Loucy (cell line): ENCODE measurements around the gene ITSN1.

Source experiments
- H2AFZ ChIP-seq: fragments of 200-600 bp; sonication (generic); 2 replicates; pipeline ENCODE4 v1.6.0; 2016; ENCODE audit warnings: antibody characterized with exemption, mild to moderate bottlenecking, low read length, moderate library complexity
- H3F3A ChIP-seq: fragments of 200-600 bp; 2 replicates; pipeline ENCODE4 v1.6.0; 2016; ENCODE audit warnings: antibody characterized with exemption, low read depth, mild to moderate bottlenecking
- H3K27me3 ChIP-seq: fragments of 200-600 bp; sonication (generic); 2 replicates; pipeline ENCODE4 v1.6.1; 2014; ENCODE audit warnings: low read length, mild to moderate bottlenecking; ENCODE audit not compliant: insufficient read depth, poor library complexity, severe bottlenecking
- H3K36me3 ChIP-seq: fragments of 200-600 bp; sonication (generic); 2 replicates; pipeline ENCODE4 v1.6.1; 2016; ENCODE audit warnings: low read length; ENCODE audit not compliant: insufficient read depth
- H3K4me1 ChIP-seq: fragments of 200-600 bp; sonication (generic); 2 replicates; pipeline ENCODE4 v1.5.1; 2014; ENCODE audit warnings: low read length, mild to moderate bottlenecking; ENCODE audit not compliant: insufficient read depth, poor library complexity, severe bottlenecking
- H3K4me2 ChIP-seq: fragments of 200-600 bp; sonication (generic); 2 replicates; pipeline ENCODE4 v1.6.0; 2014; ENCODE audit warnings: antibody characterized with exemption, low read length, low read depth, mild to moderate bottlenecking; ENCODE audit not compliant: poor library complexity, severe bottlenecking
- H3K4me3 ChIP-seq: fragments of 200-600 bp; sonication (generic); 2 replicates; pipeline ENCODE4 v1.5.1; 2014; ENCODE audit warnings: low read length, mild to moderate bottlenecking, mixed read lengths; ENCODE audit not compliant: poor library complexity, severe bottlenecking
- H3K79me2 ChIP-seq: fragments of 200-600 bp; sonication (generic); 2 replicates; pipeline ENCODE4 v1.6.1; 2014; ENCODE audit warnings: low read length; ENCODE audit not compliant: insufficient read depth
- H3K9ac ChIP-seq: fragments of 200-600 bp; sonication (generic); 2 replicates; pipeline ENCODE4 v1.6.0; 2014; ENCODE audit warnings: mild to moderate bottlenecking, low read depth, low read length, moderate library complexity; ENCODE audit not compliant: poor library complexity, severe bottlenecking
- H3K9me2 ChIP-seq: fragments of 200-600 bp; sonication (generic); replicated peaks from 2 replicates; pipeline ENCODE4 v1.6.1; 2016; ENCODE audit warnings: low read depth, low read length, mixed read lengths
- H3K9me3 ChIP-seq: fragments of 200-600 bp; sonication (generic); 2 replicates; pipeline ENCODE4 v1.6.1; 2014; ENCODE audit warnings: mild to moderate bottlenecking, antibody characterized with exemption, low read length, low read depth; ENCODE audit not compliant: insufficient read depth
- H4K20me1 ChIP-seq: fragments of 200-600 bp; sonication (generic); 2 replicates; pipeline ENCODE4 v1.6.0; 2014; ENCODE audit warnings: antibody characterized with exemption, low read length, mild to moderate bottlenecking; ENCODE audit not compliant: insufficient read depth, poor library complexity, severe bottlenecking
- EZH2phosphoT487 ChIP-seq: fragments of 200-600 bp; IDR thresholded peaks from 2 replicates; pipeline ENCODE4 v1.6.1; 2018; ENCODE audit warnings: antibody characterized with exemption, mild to moderate bottlenecking, moderate library complexity, borderline replicate concordance
- TF ChIP-seq, protein P1 (sequence below): fragments of 200-600 bp; sonication (generic); conservative IDR thresholded peaks from 2 replicates; pipeline ENCODE4 v1.5.1; 2014; ENCODE audit warnings: mild to moderate bottlenecking, antibody characterized with exemption, low read length

The ITSN1 gene

DNA sequence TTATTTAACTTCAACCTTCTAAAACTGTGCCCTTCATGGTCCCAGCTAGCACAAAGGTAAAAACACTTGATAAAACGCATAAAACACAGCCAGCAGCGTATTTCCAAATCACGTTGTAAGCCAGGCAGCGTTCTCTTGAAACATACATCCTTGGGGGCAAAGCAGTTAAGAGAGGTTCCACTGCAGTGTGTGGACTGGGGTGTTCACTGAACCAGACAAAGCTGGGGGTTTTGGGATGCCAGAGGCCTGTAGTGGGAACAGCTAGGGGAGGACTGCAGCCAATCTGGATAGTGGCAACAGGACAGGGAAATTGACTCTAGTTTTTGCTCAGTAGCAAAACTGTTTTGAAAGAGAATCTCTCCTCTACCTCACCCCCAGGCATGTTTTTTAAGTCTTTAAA, 294.8 kb downstream of the ITSN1 start:
- no peaks in the 10 kb centered on the region for H3K27me3 ChIP-seq
- peak overlapping the region; percentile 89 for H3K4me3 ChIP-seq
- peaks cover 81% of the 10 kb centered on the region for H3K79me2 ChIP-seq
- H3K9me3 ChIP-seq, result no peaks in the 10 kb centered on the region
- peak overlapping the region; percentile 94 for H3K9ac ChIP-seq
- H3K36me3 ChIP-seq, result no peaks in the 10 kb centered on the region
- H3K4me2 ChIP-seq, result peak overlapping the region; percentile 95
- peaks cover 61% of the 10 kb centered on the region for H3K4me1 ChIP-seq
- H3K9me2 ChIP-seq, result no peaks in the 10 kb centered on the region
- H4K20me1 ChIP-seq, result peaks cover 23% of the 10 kb centered on the region
- no peaks in the 10 kb centered on the region; the same call in 1 of the 2 replicates for H3F3A ChIP-seq
- TF ChIP-seq, protein P1, sequence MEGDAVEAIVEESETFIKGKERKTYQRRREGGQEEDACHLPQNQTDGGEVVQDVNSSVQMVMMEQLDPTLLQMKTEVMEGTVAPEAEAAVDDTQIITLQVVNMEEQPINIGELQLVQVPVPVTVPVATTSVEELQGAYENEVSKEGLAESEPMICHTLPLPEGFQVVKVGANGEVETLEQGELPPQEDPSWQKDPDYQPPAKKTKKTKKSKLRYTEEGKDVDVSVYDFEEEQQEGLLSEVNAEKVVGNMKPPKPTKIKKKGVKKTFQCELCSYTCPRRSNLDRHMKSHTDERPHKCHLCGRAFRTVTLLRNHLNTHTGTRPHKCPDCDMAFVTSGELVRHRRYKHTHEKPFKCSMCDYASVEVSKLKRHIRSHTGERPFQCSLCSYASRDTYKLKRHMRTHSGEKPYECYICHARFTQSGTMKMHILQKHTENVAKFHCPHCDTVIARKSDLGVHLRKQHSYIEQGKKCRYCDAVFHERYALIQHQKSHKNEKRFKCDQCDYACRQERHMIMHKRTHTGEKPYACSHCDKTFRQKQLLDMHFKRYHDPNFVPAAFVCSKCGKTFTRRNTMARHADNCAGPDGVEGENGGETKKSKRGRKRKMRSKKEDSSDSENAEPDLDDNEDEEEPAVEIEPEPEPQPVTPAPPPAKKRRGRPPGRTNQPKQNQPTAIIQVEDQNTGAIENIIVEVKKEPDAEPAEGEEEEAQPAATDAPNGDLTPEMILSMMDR, result no peak
- TF ChIP-seq EZH2phosphoT487, result no peak
- H2AFZ ChIP-seq, result no peak overlapping the region

DNA sequence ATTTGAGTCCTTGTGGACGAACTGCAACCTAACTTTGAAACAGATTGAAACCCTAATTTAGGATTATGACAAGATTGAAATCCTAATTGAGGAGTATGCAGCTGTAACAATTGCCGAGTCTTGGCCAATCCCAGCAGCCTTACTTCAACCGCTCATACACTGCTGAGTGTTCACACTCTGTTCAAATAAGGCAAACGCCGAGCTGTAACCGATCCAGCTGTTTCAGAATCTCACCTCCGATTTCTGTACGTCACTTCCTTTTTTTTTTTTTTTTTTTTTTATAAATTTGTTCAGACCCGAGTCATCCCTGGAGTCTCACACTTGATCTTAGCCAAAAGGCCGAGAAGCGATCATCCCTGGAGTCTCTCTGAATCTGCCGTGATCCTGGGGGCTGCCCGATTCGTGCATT, 295.6 kb downstream of the ITSN1 start:
- TF ChIP-seq, protein P1, result no peak
- no peak for TF ChIP-seq EZH2phosphoT487
- Histone ChIP-seq H3K27me3 (no peaks in the 10 kb centered on the region), H3K4me1 (peaks cover 56% of the 10 kb centered on the region), H4K20me1 (peaks cover 15% of the 10 kb centered on the region), H3K36me3 (no peaks in the 10 kb centered on the region), H3K79me2 (peaks cover 73% of the 10 kb centered on the region), H3K4me3 (peak overlapping the region; percentile 89), H2AFZ (no peak overlapping the region), H3K4me2 (peak overlapping the region; percentile 95), H3K9ac (peak overlapping the region; percentile 94), H3F3A (no peaks in the 10 kb centered on the region; the same call in 1 of the 2 replicates), H3K9me3 (no peaks in the 10 kb centered on the region), H3K9me2 (no peaks in the 10 kb centered on the region)

DNA sequence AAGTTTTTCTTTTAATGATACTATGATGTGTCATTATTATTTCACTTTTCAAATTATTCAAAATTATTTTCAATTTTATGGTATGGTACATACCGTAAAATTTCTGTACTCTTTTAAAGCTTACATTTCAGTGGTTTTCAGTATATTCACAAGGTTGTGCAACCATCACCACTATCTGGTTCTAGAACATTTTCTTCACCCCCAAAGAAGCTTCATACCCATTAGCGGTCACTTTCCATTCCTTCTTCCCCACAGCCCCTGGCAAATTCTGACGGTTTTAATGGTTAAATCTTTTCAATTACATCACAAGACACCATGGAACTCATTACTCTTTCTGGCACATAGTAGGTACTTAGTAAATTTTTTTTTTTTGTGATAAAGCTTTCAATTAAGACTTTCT, 296.1 kb downstream of the ITSN1 start:
- Histone ChIP-seq H4K20me1 (peaks cover 10% of the 10 kb centered on the region), H3K4me2 (no peak overlapping the region), H3K27me3 (no peaks in the 10 kb centered on the region), H2AFZ (no peak overlapping the region), H3K4me1 (peaks cover 51% of the 10 kb centered on the region), H3K9me2 (no peaks in the 10 kb centered on the region), H3K9ac (no peak overlapping the region), H3K9me3 (no peaks in the 10 kb centered on the region), H3F3A (no peaks in the 10 kb centered on the region; the same call in 1 of the 2 replicates), H3K79me2 (peaks cover 69% of the 10 kb centered on the region), H3K36me3 (no peaks in the 10 kb centered on the region), H3K4me3 (no peak overlapping the region)
- TF ChIP-seq, protein P1, result no peak
- no peak for TF ChIP-seq EZH2phosphoT487
